ENCODE data around the gene INHBE.
A peak's percentile ranks its signal among the peaks of the same experiment; 100 is the strongest.
"Not testable (repeated sequence)": the region's sequence is repeated elsewhere in the genome, so short reads cannot be mapped to it uniquely, and the experiment has no call there.

Gene INHBE

DNA sequence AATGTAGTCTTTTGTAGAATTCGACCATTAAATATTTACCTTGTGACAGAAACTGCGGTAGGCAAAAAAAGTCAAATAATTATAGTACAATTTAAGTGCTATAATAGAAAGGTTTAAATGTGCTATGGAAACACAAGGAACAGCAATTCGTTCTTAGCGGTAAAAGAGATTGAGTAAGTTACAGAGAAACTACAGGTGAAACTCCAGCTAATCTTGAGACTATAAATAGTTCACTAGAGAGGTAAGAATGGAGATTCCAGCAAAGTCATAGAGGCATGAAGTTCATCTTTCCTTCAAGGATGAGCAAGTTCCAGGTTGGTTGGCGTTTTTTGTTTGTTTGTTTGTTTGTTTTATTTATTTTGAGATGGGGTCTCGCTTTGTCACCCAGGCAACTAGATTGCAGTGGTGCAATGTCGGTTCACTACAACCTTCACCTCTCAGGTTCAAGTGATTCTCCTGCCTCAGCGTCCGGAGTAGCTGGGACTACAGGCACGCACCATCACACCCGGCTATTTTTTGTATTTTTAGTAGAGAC, 23.4 kb upstream of the INHBE start:
- H3K4me3 Mint-ChIP-seq: peak overlapping the region; percentile 93
- H3K4me1 Mint-ChIP-seq (ENCODE audit: low read depth): peaks cover 36% of the 10 kb centered on the region
- H3K27me3 Mint-ChIP-seq: no peaks in the 10 kb centered on the region
- no peaks in the 10 kb centered on the region for H3K9me3 Mint-ChIP-seq (ENCODE audit: low read depth)
- no peaks in the 10 kb centered on the region for H3K36me3 Mint-ChIP-seq
- H3K27ac Mint-ChIP-seq: peak overlapping the region; percentile 98

- Mint-ChIP-seq H3K27me3 (no peaks in the 10 kb centered on the region), H3K9me3 (ENCODE audit: low read depth) (no peaks in the 10 kb centered on the region)
Observed at GRCh38 chr12:57433370-57433769, 21.7 kb upstream of the INHBE start.

GRCh38 chr12:57434517-57435223, 20.4 kb upstream of the INHBE start, which contains the start of gene INHBC:
TSS of gene INHBC (plus strand) at chr12:57434784. CDS start at chr12:57434887, 103 bp downstream.
- peak within 1 kb of the TSS; percentile 17 for H3K4me3 Mint-ChIP-seq
- no peaks in the 10 kb centered on the region for H3K9me3 Mint-ChIP-seq (ENCODE audit: low read depth)
- no peak within 1 kb of the TSS for H3K27ac Mint-ChIP-seq
- H3K4me1 Mint-ChIP-seq (ENCODE audit: low read depth): peaks cover 20% of the 10 kb centered on the region
- H3K27me3 Mint-ChIP-seq: no peaks in the 10 kb centered on the region
- no peaks in the 10 kb centered on the region for H3K36me3 Mint-ChIP-seq

More at GRCh38 chr12:57433370-57433769, 21.7 kb upstream of the INHBE start:
- no peak overlapping the region for H3K4me3 Mint-ChIP-seq
- no peak overlapping the region for H3K27ac Mint-ChIP-seq
- H3K4me1 Mint-ChIP-seq (ENCODE audit: low read depth): peaks cover 27% of the 10 kb centered on the region
- no peaks in the 10 kb centered on the region for H3K36me3 Mint-ChIP-seq

DNA sequence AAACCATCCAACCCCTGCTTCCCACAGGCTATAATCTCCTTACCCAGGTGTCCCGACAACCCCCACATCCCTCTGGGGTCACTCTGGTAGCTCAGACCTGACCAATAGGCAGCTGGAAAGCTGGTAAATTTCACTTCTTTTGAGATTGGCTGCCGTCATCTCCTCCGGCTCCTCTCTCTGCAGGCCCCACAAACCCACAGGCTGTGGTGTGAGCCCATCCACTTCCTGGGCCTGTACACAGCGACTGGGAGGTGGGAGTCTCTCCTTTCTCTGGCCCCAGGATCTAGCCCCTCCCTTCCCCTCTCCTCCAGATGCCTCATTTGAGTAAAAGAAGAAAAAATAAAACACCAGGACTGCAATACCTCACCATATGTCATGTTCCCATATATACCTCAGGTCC, 19.8 kb upstream of the INHBE start:
- Mint-ChIP-seq H3K27ac (no peak overlapping the region), H3K27me3 (no peaks in the 10 kb centered on the region), H3K4me3 (peak overlapping the region; percentile 17), H3K9me3 (ENCODE audit: low read depth) (no peaks in the 10 kb centered on the region), H3K4me1 (ENCODE audit: low read depth) (peaks cover 17% of the 10 kb centered on the region), H3K36me3 (no peaks in the 10 kb centered on the region)

DNA sequence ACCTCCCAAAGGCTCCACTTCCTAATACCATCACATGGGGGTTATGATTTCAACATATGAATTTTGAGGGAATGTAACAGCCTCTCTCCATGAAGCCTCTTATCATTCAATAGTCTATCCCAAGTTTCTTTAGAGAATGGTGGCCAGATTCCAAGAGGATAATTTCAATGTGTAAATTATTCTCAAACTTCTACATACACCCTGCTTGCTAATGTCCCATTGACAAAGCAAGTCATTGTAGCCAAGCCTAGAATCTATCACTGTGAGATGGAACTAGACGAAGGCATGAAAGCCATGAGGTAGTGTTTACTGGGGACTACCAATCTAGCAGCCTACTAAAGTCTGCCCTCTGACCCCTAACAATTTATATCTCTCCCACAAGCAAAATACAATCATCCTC, 16.7 kb upstream of the INHBE start:
- Mint-ChIP-seq H3K4me3 (no peak overlapping the region), H3K27ac (no peak overlapping the region), H3K9me3 (ENCODE audit: low read depth) (no peaks in the 10 kb centered on the region), H3K4me1 (ENCODE audit: low read depth) (peaks cover 5% of the 10 kb centered on the region), H3K27me3 (peaks cover 3% of the 10 kb centered on the region), H3K36me3 (peaks cover 4% of the 10 kb centered on the region)

GRCh38 chr12:57439762-57440266, 15.3 kb upstream of the INHBE start:
- Mint-ChIP-seq H3K4me1 (ENCODE audit: low read depth) (peaks cover 5% of the 10 kb centered on the region), H3K9me3 (ENCODE audit: low read depth) (no peaks in the 10 kb centered on the region), H3K27ac (no peak overlapping the region), H3K36me3 (peaks cover 4% of the 10 kb centered on the region), H3K27me3 (peaks cover 3% of the 10 kb centered on the region), H3K4me3 (no peak overlapping the region)

DNA sequence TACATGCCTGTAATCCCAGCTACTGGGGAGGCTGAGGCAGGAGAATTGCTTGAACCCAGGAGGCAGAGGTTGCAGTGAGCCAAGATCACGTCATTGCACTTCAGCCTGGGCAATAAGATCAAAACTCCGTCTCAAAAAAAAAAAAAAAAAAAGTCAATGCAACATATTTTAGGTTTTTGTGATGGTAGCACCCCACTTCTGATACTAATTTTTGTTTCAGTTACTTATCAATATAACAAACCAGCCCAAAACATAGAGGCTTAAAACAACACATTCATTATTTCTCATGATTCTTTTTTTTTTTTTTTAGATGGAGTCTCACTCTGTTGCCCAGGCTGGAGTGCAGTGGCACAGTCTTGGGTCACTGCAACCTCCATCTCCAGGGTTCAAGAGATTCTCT, 13.7 kb upstream of the INHBE start:
- H3K36me3 Mint-ChIP-seq; H3K27ac Mint-ChIP-seq; H3K4me1 Mint-ChIP-seq (ENCODE audit: low read depth); H3K9me3 Mint-ChIP-seq (ENCODE audit: low read depth); H3K27me3 Mint-ChIP-seq; H3K4me3 Mint-ChIP-seq: not testable (repeated sequence)

GRCh38 chr12:57441846-57442427, 13.2 kb upstream of the INHBE start:
- no peaks in the 10 kb centered on the region for H3K4me1 Mint-ChIP-seq (ENCODE audit: low read depth)
- no peak overlapping the region for H3K4me3 Mint-ChIP-seq
- peaks cover 3% of the 10 kb centered on the region for H3K27me3 Mint-ChIP-seq
- no peak overlapping the region for H3K27ac Mint-ChIP-seq
- H3K36me3 Mint-ChIP-seq: peaks cover 4% of the 10 kb centered on the region
- no peaks in the 10 kb centered on the region for H3K9me3 Mint-ChIP-seq (ENCODE audit: low read depth)

- not testable (repeated sequence) for H3K9me3 Mint-ChIP-seq (ENCODE audit: low read depth); H3K4me1 Mint-ChIP-seq (ENCODE audit: low read depth); H3K27me3 Mint-ChIP-seq; H3K27ac Mint-ChIP-seq; H3K36me3 Mint-ChIP-seq; H3K4me3 Mint-ChIP-seq
Observed at GRCh38 chr12:57444337-57444736, 10.8 kb upstream of the INHBE start.

GRCh38 chr12:57444744-57445143, 10.4 kb upstream of the INHBE start:
- Mint-ChIP-seq H3K27me3 (peaks cover 3% of the 10 kb centered on the region), H3K4me3 (no peak overlapping the region), H3K27ac (no peak overlapping the region), H3K9me3 (ENCODE audit: low read depth) (no peaks in the 10 kb centered on the region), H3K36me3 (peaks cover 4% of the 10 kb centered on the region), H3K4me1 (ENCODE audit: low read depth) (no peaks in the 10 kb centered on the region)

DNA sequence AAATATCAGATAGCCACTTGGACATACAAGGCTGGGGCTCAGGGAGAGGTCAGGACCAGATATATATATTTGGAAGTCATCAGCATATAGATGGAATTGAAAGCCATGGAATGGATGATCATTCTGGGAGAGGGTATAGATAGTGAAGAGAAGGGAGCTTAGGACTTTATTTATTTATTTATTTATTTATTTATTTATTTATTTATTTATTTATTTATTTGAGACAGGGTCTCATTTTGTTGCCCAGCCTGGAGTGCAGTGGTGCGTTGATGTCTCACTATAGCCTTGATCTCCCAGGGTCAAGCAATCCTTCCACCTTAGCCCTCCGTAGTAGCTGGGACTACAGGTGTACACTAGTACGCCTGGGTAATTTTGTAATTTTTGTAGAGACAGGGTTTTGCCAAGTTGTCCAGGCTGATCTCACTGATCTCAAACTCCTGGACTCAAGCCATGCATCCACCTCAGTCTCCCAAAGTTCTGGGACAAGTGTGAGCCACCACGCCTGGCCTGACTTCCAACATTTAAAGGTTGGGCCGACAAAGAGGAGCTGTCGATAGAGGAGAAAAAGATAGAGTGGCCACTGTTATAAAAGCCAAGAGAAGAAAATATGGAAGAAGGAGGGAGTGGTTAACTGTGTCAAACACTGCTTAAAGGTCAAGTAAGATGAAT, 8.7 kb upstream of the INHBE start:
- Mint-ChIP-seq H3K36me3 (peaks cover 4% of the 10 kb centered on the region), H3K9me3 (ENCODE audit: low read depth) (no peaks in the 10 kb centered on the region), H3K27ac (no peak overlapping the region)

GRCh38 chr12:57448669-57449068, 6.4 kb upstream of the INHBE start:
- no peak overlapping the region for H3K4me3 Mint-ChIP-seq
- no peaks in the 10 kb centered on the region for H3K27me3 Mint-ChIP-seq
- H3K36me3 Mint-ChIP-seq: no peaks in the 10 kb centered on the region
- H3K9me3 Mint-ChIP-seq (ENCODE audit: low read depth): no peaks in the 10 kb centered on the region
- H3K27ac Mint-ChIP-seq: no peak overlapping the region
- H3K4me1 Mint-ChIP-seq (ENCODE audit: low read depth): peaks cover 5% of the 10 kb centered on the region

More for the DNA sequence above, 8.7 kb upstream of the INHBE start:
- H3K27me3 Mint-ChIP-seq: peaks cover 3% of the 10 kb centered on the region
- H3K4me3 Mint-ChIP-seq: no peak overlapping the region
- H3K4me1 Mint-ChIP-seq (ENCODE audit: low read depth): no peaks in the 10 kb centered on the region

DNA sequence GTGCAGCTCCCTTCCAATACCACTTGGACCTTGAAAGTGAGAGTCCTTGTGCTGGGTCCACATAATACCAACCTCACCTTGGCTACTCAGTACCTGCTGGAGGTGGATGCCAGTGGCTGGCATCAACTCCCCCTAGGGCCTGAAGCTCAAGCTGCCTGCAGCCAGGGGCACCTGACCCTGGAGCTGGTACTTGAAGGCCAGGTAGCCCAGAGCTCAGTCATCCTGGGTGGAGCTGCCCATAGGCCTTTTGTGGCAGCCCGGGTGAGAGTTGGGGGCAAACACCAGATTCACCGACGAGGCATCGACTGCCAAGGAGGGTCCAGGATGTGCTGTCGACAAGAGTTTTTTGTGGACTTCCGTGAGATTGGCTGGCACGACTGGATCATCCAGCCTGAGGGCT, 5.7 kb upstream of the INHBE start:
- no peak overlapping the region for H3K4me3 Mint-ChIP-seq
- H3K36me3 Mint-ChIP-seq: no peaks in the 10 kb centered on the region
- no peaks in the 10 kb centered on the region for H3K27me3 Mint-ChIP-seq
- H3K4me1 Mint-ChIP-seq (ENCODE audit: low read depth): peaks cover 5% of the 10 kb centered on the region
- no peaks in the 10 kb centered on the region for H3K9me3 Mint-ChIP-seq (ENCODE audit: low read depth)
- no peak overlapping the region for H3K27ac Mint-ChIP-seq

DNA sequence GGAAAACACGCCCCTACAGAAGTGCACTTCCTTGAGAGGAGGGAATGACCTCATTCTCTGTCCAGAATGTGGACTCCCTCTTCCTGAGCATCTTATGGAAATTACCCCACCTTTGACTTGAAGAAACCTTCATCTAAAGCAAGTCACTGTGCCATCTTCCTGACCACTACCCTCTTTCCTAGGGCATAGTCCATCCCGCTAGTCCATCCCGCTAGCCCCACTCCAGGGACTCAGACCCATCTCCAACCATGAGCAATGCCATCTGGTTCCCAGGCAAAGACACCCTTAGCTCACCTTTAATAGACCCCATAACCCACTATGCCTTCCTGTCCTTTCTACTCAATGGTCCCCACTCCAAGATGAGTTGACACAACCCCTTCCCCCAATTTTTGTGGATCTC, 5.0 kb upstream of the INHBE start:
- H3K36me3 Mint-ChIP-seq: no peaks in the 10 kb centered on the region
- H3K27me3 Mint-ChIP-seq: no peaks in the 10 kb centered on the region
- no peaks in the 10 kb centered on the region for H3K9me3 Mint-ChIP-seq (ENCODE audit: low read depth)
- H3K4me1 Mint-ChIP-seq (ENCODE audit: low read depth): peaks cover 5% of the 10 kb centered on the region
- H3K27ac Mint-ChIP-seq: no peak overlapping the region
- H3K4me3 Mint-ChIP-seq: no peak overlapping the region

DNA sequence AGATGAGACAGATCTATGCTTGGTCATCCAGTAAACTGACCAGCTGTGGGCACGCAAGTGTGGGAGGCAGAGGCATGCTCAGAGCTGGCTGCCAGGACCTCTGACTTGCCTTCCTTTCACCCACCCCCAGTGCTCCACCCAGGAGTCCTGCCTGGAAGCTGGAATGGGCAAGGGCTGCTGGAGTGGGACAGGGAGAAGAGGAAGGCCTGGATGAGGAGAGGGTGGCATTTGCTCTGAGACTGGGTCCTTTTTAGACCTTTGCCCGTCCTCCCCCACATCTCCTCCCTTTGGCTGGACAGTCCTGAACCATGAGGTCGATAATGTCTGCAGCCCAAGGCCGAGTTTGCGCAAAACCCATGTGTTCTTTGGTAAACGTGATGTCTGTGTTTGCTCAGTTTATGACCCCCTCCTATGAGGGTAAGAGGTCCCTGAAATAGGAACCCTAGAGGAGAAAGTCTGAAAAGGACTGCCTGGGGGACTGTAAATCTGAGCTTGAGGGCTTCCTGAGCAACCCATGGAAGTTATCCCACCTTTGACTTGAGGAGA, 3.8 kb upstream of the INHBE start:
- H3K9me3 Mint-ChIP-seq (ENCODE audit: low read depth): no peaks in the 10 kb centered on the region
- H3K4me3 Mint-ChIP-seq: no peak overlapping the region
- peaks cover 9% of the 10 kb centered on the region for H3K4me1 Mint-ChIP-seq (ENCODE audit: low read depth)
- no peak overlapping the region for H3K27ac Mint-ChIP-seq
- no peaks in the 10 kb centered on the region for H3K27me3 Mint-ChIP-seq
- no peaks in the 10 kb centered on the region for H3K36me3 Mint-ChIP-seq

Data from activated naive CD8-positive, alpha-beta T cell (primary cell).